Stimulated activated CD8-positive, alpha-beta memory T cell treated with anti-CD3 and anti-CD28 coated beads, Interleukin-7, amount 100 ng/mL, for 4 hours (primary cell): ENCODE data around the gene GMDS.

Experiments used
- DNase-seq, 2 donors: peaks; one replicate each; pipeline ENCODE4 v3.0.0-alpha.2; 2020; ENCODE audit warnings: low read depth in 2 of 2

Gene GMDS

DNA sequence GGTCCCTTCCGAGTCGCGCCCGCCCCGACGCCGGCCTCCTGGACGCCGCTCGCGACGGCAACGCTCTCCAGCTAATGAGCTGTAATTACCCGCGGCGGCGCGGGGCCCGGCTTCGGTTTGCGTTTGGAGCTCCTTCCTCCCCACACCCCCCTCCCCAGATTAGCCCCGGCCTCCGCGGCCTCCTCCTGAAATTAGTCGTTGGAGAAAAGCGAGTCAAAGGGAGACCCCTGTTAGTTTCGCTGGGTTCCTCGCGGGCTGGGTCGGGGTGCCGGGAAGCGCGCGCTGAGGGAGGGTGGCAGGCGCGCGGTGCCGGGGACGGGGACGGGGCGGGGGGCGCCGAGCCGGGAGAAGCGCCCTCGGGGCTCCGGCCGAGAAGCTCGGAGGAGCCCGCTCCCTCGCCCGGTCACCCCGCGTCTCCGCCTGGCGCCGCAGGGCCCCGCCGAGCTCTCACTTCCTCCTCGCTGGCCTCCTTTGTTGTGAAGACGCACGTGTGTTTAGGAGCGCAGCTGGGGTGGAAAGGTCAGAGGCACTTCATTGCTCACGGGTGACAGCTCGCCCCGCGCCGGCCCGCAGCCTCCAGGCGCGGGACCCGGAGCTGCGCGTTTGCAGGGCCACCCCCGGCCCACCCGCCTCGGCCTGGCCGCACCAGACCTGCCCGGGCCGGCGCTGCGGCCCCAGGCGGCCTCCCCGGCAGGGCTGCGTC lies 630.8 kb downstream of the GMDS start:
- DNase-seq, result no peak

DNA sequence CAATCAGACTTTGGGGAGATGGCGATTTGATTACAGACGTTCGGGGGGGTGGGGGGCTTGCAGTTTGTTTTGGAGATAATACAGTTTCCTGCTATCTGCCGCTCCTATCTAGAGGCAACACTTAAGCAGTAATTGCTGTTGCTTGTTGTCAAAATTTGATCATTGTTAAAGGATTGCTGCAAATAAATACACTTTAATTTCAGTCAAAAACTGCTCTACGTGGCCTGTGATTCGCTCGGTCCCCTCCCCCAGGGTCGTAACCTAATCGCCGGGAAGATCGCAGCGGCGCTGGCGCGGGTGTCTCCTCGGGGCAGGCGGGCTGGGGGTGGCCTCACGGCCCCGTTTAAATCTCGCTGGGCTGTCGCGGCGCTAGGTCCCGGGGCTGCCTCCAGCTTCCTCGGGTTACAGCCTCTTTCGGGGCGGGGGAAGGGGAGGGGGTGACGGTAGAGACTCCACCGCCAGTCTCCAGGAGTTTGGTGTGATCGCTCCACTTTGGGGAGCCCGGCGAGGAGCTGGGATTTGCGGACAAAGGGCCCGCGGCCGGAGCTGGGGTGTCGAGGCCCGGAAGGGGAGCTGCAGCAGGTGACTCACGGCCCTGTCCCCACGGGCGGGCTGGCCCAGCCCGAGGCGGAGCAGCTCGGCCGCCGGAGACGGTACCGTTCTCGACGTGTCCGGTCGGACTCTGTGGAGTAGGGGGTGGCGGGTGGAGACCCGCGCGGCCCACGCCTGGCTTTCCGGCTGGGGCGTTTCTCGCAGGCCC lies 631.5 kb downstream of the GMDS start:
- no peak for DNase-seq

DNA sequence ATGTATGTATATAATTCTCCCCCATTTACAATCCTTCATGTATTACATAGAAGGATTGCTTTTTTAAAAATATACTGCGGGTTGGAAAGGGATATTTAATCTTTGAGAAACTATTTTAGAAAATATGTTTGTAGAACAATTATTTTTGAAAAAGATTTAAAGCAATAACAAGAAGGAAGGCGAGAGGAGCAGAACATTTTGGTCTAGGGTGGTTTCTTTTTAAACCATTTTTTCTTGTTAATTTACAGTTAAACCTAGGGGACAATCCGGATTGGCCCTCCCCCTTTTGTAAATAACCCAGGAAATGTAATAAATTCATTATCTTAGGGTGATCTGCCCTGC lies 632.1 kb downstream of the GMDS start:
- DNase-seq, result no peak

DNA sequence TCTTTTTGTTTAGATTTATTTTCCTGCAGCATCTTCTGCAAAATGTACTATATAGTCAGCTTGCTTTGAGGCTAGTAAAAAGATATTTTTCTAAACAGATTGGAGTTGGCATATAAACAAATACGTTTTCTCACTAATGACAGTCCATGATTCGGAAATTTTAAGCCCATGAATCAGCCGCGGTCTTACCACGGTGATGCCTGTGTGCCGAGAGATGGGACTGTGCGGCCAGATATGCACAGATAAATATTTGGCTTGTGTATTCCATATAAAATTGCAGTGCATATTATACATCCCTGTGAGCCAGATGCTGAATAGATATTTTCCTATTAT lies 632.5 kb downstream of the GMDS start:
- DNase-seq, result no peak

DNA sequence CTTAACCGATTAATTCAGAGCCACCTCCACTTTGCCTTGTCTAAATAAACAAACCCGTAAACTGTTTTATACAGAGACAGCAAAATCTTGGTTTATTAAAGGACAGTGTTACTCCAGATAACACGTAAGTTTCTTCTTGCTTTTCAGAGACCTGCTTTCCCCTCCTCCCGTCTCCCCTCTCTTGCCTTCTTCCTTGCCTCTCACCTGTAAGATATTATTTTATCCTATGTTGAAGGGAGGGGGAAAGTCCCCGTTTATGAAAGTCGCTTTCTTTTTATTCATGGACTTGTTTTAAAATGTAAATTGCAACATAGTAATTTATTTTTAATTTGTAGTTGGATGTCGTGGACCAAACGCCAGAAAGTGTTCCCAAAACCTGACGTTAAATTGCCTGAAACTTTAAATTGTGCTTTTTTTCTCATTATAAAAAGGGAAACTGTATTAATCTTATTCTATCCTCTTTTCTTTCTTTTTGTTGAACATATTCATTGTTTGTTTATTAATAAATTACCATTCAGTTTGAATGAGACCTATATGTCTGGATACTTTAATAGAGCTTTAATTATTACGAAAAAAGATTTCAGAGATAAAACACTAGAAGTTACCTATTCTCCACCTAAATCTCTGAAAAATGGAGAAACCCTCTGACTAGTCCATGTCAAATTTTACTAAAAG lies 633.0 kb downstream of the GMDS start:
- no peak for DNase-seq

DNA sequence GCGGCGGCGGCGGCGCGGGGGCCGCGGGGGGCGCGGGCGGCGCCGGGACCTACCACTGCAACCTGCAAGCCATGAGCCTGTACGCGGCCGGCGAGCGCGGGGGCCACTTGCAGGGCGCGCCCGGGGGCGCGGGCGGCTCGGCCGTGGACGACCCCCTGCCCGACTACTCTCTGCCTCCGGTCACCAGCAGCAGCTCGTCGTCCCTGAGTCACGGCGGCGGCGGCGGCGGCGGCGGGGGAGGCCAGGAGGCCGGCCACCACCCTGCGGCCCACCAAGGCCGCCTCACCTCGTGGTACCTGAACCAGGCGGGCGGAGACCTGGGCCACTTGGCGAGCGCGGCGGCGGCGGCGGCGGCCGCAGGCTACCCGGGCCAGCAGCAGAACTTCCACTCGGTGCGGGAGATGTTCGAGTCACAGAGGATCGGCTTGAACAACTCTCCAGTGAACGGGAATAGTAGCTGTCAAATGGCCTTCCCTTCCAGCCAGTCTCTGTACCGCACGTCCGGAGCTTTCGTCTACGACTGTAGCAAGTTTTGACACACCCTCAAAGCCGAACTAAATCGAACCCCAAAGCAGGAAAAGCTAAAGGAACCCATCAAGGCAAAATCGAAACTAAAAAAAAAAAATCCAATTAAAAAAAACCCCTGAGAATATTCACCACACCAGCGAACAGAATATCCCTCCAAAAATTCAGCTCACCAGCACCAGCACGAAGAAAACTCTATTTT lies 633.7 kb downstream of the GMDS start:
- no peak for DNase-seq

DNA sequence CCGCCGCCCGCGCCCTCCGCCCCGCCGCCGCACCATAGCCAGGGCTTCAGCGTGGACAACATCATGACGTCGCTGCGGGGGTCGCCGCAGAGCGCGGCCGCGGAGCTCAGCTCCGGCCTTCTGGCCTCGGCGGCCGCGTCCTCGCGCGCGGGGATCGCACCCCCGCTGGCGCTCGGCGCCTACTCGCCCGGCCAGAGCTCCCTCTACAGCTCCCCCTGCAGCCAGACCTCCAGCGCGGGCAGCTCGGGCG lies 634.2 kb downstream of the GMDS start:
- DNase-seq, result no peak

DNA sequence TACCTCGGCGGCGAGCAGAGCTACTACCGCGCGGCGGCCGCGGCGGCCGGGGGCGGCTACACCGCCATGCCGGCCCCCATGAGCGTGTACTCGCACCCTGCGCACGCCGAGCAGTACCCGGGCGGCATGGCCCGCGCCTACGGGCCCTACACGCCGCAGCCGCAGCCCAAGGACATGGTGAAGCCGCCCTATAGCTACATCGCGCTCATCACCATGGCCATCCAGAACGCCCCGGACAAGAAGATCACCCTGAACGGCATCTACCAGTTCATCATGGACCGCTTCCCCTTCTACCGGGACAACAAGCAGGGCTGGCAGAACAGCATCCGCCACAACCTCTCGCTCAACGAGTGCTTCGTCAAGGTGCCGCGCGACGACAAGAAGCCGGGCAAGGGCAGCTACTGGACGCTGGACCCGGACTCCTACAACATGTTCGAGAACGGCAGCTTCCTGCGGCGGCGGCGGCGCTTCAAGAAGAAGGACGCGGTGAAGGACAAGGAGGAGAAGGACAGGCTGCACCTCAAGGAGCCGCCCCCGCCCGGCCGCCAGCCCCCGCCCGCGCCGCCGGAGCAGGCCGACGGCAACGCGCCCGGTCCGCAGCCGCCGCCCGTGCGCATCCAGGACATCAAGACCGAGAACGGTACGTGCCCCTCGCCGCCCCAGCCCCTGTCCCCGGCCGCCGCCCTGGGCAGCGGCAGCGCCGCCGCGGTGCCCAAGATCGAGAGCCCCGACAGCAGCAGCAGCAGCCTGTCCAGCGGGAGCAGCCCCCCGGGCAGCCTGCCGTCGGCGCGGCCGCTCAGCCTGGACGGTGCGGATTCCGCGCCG lies 634.7 kb downstream of the GMDS start:
- DNase-seq, result no peak

DNA sequence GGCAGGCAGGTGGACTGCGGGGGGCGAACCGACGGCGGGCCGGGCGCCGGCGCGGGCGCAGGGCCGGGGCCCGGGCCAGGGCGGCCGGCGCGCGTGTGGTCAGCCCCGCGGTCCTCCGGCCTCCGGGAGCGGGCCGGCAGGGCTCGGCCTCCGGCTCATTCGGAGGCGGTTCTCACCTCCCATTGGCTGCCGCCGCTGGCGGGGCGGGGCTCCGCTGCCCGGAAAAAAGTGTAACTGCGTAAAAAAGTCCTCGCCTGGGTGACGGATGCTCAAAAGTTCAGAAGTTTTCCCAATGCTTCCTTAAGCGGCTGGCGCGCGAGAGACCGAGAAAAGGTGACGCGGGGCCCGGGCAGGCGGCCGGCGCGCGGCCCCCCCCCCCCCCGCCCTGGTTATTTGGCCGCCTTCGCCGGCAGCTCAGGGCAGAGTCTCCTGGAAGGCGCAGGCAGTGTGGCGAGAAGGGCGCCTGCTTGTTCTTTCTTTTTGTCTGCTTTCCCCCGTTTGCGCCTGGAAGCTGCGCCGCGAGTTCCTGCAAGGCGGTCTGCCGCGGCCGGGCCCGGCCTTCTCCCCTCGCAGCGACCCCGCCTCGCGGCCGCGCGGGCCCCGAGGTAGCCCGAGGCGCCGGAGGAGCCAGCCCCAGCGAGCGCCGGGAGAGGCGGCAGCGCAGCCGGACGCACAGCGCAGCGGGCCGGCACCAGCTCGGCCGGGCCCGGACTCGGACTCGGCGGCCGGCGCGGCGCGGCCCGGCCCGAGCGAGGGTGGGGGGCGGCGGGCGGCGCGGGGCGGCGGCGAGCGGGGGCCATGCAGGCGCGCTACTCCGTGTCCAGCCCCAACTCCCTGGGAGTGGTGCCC lies 635.5 kb downstream of the GMDS start, which contains the start of gene FOXC1:
TSS of gene FOXC1 (plus strand) at position 268 of the 849 bp plus-strand sequence. CDS start at position 799, 531 bp downstream.
- no peak for DNase-seq

DNA sequence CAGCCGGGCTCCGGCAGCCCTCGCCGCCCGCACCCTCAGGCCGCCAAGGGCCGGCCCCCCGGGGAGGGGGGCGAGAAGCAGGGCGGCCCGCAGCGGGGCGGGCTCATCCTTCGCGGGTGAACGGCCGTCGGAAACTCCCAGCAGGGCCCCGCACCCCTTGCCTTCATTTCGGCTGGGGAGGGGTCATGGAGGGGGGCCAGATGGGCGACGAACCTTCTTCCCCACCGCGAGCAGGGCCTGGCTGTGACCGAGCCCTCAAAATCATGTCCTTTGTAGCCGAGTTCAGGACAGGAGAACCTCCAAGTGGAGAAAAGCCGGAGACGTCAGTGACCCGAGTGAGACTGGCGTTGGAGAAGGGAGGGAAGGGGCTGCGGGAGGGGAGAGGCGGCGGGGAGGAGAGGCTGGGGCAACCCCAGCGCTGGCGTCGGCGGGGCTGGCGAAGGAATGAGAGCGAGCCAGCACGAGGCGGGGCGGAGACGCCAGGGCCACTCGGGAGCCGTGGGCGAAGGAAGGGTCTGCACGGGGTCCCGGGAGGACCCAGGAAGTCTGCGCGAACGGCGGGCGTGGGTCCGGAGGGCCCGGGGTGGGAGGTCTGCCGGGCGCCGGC lies 636.3 kb downstream of the GMDS start:
- no peak for DNase-seq

DNA sequence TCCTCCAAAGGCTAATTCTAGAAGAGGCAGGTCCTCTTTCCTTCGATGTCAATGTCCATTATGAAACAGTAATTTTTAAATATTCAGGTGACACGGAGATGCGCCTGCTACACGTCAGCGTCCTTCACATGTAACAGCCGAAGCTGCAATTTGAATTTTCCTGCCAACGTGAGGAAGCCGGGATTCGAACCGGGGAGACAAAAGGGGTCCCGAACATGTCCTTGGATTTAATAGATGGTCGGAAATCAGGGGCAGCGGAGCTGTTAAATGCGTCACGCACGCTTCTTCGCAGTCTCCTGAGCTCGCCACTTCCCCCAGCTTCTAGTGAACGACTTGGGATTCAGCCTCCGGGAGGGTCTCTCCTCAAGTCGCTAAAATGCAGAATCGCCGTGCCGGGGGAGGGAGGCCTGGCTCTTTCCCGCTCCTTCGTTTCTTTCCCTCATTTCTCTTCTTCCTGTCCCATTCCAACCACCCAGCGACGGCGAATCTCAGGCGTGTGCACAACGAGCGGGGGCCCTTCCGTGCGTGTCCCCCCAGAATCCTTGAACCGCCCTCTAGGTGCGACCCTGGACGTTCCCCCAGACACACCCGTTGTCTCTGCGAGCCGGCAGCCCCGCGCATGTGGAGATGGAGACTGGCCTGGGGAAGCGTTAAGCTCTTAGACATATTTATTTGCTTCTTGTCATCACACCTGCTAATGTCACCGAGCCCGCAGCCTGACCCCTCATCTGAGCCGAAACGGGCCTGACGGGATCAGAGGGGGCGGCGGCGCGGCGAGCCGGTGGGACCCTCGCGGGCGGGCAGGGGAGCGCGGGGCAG lies 637.0 kb downstream of the GMDS start:
- no peak for DNase-seq

DNA sequence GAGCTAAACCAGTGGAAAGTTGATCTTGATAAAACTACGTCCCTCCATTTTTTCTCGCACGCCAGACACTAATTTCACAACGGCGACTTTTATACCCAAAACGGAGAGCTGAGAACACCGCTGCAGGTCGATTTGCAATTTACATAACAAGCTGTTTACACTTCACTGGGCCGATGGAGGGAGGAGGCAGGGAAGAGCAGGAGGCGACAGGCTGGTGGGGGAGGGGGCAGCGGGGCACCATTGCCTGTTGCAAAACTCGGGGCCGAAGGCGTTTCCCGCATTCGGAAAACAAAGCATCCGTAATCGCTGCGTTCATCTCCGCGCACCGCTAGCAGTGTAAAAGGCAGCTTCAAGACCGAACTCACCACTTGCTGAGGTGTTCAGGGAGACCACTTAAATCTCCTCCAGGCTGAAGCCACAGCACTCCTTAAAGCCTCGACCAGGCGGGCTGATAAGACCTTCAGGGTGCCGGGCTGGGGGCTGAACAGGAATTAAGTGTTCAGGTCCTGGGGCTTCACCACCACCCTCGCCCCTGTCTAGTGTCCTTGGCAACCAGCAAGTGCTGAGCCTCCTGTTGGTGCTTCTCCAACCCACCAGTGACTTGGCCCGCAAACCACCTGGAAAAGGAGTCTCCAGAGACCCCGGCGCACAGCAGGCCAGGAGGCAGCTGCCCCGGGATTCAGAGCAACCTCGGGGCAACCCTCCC lies 637.7 kb downstream of the GMDS start:
- DNase-seq, result no peak

DNA sequence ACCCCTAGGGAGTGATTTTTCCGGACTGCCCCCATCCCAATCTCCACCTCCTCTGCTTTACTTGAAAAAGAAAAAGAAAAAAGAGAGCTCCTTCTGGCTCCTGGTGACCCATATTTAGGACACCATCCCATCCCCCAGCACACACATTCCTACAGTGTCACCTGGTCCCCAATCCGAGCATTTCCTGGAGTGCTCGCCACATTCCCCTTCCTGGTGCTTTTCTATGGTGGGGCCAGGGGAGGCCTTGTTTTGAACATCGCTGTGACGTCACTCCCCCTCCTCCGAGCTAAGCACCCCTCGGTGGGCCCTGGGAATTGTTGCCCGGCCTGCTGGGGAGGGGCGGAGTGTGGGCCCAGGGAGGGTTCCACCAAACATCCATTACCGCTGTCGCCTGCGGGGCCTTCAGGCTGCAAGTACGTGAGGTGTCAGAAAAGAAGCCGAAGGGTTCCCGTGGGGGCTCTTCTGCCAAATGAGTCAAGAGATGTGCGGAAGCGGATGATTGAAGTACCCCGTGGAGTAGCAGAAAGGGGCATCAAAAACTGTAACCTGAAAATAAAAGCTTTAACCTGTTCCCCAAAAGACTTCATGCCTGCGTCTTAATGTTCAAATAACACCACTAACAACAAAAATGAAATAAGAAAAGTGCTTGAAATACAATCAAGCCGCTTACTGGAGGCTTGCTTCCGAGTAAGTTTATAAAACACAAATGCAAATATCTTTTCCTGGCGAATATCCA lies 638.5 kb downstream of the GMDS start:
- DNase-seq, result no peak

DNA sequence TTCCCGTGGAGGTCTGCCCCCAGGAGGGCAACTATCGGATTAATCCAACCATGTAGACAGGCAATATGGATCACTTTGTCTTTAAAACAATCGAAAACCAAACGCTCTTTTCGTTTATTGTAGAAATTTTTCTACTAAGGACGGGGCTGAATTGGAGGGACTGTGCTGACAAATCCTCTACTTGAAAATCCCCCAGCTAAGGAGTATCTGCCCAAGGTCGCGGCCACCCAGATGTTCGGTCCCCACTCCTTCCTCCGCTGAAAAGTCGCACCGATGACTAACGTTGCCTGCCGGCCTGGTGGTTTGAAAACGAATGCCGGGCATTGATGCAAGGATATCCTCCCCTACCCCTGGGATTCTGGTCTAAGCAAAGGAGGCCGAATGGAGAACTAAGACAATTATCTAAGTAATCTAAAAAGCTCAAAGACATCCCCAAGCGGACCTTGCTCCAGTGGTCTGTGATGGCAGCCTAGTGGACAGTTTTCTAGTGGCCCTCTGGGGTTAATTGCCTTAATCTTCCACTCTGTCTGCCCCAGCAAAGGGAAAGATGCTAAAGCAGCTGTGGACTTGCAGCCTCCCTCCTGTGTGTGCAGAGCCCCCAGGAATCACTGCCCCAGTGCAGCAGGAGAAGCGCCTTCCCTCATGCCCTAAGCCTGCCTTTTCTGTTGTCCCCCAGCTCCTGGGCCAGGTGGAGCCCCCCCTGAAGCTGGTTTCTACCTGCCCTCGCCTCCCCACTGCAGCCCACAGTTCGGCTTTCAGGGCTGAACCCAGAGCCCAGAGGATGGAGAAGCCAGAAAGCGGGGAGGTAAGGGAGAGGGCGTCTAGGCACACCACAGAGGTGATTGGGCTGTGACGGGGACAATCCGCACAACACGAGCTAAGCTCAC lies 639.3 kb downstream of the GMDS start:
- no peak for DNase-seq

DNA sequence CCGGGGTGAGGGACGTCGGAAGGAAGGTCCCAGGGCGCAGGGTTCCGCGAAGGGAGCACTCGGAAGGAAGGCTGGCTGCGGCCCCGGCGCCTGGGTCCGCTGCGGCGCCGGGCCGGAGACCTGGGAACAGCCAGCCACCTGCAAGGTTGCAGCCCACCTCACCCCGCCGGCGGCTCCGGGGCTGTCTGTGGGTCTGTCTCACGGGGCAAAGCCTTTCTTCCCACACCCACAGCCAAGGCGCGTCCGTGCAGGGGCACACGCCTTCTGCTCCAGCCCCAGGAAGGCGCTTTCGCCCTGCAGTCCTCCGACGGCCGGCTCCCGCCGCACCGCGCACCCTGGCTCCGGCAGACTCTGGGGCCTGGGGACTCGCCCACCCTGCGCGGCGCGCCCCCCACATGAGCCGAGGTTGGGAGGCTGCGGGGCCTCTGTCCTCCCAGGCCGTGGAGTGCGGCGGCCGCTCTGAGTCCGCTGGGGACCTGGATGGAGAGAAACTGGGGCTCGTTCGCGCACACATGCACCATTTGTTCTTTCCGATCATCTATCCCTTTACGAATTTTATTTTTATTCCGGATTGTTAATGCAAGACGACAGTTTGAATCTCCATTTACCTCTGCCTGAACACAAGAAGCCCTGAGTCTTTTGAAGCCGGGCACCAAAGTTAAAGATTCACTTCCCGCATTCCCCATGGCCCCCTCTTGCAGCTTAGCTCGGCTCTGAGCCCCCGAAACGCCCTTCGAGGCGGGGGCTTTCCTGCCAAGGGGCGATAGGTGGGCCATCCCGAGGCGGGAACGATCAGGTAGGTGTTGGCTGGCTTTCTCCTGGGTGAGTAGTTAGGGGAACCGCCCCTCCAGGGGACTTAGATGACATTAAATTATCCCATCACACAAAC lies 640.2 kb downstream of the GMDS start:
- DNase-seq, result no peak
